ENCODE data around the gene MOB3A.

MOB3A gene

DNA sequence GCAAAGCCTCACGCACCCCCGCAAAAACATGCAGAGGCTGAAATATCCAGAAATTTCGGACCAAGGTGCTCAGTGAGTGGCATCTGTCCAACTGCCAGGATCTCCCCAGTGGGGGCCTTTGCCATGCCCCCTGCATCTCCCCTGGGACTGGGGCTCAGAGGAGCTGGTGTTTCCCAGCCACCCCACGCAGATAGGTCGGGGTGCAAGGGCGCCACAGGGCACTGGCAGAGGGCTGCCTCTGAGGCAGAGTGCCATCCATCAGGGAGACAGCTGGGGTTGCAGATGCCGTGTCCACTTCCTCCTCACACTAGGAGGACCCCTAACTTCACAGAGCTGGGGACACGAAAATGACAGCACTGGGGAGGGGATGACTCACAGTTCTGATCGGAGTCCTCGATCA is 26.9 kb upstream of the MOB3A start:
- no peak for DNase-seq

DNA sequence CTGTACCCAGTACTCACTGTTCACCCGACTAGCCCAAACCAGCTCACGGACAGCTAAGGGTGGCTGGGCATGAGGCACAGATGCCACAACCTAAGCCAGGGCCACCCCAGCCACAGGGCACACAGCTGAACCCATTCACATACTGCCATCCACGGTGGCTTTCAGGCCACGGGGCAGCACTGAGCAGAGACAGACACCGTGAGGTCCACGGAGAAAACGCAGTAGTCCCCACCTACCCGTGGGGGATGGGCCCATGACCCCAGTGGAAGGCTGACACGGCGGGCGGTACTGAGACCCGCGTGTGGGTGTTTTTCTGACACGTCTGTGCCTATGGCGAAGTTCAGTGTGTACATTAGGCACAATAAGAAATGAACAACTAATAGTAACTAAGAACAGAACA is 26.1 kb upstream of the MOB3A start:
- no peak for DNase-seq

DNA sequence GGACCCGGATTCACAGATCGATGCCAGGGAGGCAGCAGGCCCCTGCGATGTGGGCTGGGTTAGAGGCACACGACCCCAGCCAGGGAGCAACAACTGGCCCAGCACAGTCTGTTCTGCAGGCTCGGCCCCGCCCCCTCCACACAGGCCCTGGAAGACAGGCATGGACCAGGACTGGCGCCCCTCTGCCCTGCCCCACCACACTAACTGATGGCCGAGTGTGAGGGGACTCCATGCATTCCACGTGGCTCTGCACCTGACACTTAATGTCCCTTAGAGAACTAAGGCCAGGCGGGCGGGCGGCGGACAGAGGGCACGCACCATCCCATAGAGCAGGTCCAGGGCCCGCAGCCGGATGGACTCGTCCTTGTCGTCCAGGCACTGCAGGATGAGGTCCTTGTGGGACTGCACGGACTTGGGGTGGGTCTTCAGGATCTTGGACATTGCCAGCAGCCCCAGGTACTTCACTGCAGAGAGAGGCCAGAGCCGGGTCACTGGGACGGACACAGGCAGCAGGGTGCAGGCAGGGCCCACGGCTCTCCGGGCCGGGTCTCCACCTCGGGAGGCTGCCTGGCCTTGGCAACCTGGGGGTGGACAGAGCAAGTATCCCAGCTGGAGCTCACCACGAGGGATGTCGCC is 25.4 kb upstream of the MOB3A start:
- DNase-seq, result no peak

DNA sequence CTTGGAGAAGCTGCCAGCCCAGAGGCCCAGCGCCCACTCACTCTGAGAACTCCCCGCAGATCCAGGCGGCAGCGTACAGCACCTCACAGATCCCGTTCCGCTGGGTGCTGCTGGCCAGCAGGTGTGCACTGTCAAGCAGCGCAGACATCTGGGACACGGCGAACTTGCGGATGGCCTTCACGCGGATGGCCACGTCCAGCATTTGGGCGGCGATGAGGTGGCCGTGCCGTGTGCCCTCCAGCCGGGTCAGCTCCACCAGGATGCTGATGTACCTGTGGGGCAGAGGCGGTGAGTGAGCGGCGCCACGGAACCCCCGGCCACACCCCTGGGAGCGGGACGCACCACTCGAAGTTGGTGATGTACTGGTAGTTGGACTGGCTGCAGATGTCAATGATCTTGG is 24.7 kb upstream of the MOB3A start:
- no peak for DNase-seq

DNA sequence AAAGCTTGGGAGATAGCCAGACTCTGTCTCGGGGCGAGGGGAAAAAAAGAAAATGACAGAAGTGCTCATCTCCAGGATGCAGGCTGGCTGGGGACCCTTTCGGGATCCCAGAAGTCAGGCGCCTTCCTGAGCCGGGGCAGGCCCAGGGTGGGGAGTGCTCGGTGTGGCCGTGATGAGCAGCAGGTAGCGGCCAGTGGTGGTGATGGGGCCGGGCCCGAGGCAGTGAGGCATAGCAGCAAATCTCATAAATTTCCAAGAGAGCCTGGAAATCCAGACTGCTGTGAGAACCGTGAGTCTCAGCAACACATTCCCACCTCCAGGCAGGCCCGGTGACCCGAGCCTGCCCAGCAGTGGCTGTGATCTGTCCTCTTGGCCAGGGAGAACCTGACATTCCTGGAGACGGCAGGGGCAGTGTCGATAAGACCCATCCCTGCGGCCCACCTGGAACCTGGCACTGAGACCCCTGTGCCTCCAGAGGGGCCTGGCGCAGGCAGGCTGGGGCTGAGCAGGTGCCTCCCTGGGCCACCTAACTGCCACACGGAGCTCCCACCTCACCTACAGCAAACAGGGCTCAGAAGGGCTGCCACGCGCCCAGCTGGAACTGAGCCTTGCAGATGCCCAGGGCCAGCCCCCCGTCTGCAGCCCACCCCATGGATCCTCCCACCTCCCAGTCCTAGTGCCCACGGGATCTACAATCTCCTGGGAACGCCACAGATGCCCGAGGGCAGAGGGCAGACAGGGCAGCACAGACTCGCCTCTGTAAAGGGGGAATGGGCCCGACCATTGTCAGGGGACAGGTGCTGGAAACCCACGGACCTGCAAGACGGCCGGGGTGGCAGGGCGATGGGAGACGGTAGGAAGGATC is 24.0 kb upstream of the MOB3A start:
- no peak for DNase-seq

DNA sequence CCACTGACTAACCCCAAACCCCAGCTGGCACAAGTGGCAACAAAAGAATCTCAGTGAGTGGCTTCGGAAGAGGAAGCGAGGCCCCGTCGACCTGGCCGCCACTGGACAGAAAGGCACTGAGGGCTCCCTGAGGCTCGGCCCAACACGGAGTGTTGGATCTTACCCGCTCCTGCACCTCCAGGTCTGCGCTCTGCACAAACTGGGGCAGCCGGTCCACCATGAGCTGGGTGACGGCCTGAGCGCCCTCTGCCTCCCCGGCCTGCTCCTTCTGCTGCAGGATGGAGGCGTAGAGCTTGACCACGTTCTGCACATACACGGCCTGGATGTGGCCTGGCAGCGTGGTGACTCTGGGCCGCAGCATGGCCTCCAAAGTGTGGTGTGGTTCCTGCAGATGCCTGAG is 22.3 kb upstream of the MOB3A start:
- DNase-seq, result no peak

DNA sequence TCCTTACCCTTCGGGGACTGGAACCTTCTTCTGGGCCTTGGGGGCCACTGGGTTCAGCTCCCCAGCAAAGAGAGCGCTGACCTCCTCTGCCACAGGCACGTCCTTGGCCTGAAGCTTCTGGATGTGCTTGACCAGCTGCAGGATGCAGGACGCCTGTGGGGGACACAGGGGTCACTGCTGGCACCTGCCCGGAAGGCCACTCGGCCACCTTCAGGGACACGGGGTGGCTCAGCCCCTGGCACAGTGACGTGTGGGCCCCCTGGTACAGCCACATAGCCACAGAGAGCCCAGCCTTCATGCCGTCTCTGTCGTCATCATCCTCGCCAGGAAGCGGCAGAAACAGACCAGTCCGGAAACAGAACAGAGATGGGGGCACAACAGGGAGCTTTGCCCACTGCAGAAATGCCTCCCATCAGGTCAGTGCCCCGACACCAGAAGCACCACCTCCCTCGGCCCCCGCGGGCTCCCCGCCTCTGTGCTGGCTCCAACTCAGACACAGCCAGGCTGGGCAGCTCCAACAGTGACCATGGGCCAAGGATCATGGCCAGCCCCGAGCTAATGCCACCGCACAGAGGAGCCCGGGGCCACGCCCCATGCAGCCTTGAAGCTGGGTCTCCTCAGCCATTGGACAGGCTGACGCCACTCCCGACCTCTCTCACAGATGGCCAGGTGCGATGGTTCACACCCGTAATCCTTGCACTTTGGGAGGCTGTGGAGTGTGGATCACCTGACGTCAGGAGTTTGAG is 21.3 kb upstream of the MOB3A start:
- no peak for DNase-seq

DNA sequence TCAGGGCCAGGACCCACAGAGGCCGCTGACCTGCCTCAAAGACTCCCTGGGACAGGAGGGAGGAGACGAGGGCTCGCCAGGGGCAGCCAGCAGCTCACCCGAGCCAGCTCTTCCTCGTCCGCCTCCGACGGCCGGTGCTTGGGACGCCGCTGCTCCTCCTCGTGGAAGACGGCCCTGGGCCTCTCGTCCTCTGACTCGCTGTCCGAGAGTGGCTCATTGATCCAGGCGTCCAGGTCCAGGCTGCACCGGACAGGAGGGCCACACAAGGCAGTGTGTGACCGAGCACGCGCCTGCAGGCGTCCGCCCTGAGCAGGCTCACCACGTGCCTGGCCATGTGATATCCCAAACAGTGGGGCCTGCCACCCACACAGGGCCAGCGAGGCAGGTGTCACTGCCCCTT is 20.4 kb upstream of the MOB3A start:
- DNase-seq, result no peak

DNA sequence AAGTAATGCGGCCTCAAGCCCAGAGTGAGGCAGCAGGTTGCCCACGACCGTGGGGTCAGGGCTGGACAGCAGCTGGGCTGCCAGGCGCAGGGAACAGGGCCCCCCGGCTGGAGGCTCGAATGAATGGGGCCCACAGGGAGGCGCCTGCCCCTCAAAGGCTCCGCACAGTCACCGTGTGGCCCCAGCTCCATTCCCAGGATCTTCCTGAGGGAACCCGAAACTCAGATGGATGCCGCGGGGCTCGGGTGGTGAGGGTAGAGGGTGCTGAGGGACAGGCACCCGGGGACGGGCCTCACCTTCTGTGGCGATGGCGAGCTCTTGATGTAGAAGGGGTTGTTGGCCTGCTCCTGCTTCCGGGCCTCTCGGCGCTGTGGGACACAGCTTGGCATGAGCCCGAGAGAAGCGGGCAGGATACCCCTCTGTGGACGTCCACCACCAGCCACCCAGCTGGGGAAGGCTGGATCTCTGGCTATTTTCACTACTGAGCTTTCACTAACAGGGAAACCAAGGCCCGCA is 19.8 kb upstream of the MOB3A start:
- DNase-seq, result no peak

DNA sequence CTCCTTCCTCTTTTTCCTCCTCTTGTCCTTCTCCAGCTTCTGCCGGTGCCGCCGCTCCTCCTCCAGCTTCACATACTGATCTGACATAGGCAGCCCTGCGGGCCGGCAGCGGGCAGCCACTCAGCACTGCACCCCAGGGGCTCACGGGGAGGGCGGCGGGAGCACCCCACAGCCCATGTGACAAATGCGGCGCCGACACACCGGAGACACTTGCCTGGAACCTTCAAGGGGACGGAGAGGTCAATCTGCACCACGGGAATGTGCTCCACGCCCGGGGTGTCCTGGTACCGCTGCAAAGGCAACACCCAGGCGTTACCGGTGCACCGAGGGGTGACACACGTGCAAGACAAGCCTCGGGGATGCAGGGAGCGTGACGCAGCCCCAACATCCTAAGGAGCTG is 19.2 kb upstream of the MOB3A start:
- DNase-seq, result no peak

DNA sequence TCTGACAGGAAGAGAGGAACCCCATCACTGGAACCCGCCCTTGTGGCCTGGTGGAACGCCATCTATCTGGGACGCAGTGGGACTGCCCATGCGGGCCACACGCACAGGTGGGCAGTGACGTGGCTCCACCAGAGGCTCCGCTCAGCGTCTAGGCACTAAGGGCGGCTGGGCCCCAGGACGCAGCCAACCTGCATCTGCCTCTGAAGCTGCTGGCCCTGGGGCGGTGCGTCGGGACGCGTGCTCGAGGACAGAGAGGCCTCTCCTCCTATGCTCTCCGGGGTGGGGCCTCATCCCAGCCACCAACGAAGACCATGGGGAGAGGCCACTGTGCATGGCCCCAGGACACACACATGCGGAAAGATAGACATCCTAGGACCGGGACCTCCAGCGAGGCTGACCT is 18.7 kb upstream of the MOB3A start:
- DNase-seq, result no peak

DNA sequence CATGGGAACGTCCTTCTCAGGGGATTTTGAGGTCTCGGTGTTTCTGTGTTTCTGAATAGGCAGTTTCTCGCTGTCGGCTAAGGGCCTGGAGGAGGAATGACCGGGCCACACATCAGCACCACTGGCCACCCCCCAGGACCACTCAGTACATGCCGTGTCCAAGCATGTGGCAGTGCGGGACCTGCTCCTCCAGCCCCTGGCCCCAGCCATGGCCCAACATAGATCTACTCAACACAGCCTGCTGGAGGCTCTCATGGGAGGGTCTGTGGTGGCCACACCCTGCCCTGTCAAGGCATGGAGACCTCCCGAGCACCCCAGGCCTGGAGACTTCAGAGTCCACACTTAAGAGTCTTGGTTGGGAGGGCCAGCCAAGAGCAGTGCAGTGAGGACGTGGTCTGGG is 18.1 kb upstream of the MOB3A start:
- no peak for DNase-seq

DNA sequence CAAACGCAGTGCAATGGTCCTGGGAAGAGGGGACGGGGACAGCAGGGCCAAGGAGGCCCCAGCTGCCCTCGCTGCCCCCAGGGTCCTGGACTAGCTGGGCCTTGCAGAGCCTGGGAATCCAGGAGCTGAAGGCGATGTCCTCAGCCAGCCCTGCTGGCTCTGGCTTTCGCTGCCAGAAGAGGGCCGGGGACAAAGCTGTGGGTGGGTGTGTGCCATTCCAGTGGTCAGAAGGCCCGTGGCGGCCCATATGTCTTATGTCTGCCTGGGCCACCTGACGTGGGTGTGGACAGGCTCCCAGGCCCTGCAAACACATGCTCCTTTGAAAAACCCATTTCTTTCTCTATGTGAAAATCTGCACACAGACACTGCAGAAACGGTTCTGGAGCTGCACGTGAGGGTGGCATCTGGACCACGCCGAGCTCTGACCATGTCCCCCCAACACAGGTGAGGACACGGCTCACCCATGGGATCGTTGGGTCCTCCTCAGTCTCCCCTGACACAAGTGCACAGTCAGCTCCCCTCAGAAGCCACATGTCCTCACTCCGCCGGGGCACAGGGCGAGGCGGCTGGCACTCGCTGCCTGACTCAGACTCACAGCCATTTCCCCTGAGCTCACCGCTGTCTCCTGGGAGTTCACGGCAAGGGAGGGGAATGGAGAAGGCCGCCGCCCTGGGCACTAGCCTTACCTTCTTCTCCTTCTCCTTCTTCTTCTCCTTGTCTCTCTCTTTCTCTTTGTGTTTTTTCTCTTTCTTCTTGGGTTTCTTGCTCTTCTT is 17.5 kb upstream of the MOB3A start:
- no peak for DNase-seq

DNA sequence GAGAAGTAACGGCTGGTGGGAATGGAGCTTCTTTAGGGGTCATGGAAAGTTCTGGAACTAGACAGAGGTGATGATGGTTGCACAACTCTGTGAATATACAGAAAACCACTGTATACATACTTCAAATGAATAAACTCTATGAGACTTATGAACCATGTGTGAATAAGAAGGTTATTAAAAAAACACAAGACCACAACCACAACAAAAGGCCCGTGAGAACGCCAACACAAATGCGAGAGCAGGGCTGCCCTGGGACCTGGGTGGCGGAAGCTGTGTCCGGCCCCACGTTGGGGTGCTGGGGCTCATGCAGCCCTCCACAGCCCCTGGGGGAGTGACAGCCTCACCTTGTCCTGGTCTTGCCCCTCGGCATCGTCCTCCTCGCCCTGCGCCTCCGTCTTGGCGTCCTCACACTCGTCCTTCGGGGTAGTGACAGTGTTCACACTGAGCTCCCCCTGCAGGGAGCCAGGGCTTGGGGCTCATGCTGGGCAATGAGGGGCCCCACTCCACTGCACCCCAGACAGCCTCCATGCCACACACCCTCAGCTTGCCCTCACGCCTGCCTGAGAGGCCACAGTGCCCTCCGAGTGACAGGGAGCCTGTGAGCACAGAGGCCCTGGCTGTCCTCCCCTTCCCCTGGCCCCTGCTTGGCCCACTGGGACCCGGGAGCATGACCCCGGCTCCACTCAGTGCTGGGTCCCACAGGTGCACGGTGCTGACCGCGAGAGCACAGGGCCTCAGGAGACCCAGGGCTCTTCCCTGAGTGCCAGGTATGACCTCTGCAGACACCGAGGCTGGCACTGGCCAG is 16.6 kb upstream of the MOB3A start:
- no peak for DNase-seq

DNA sequence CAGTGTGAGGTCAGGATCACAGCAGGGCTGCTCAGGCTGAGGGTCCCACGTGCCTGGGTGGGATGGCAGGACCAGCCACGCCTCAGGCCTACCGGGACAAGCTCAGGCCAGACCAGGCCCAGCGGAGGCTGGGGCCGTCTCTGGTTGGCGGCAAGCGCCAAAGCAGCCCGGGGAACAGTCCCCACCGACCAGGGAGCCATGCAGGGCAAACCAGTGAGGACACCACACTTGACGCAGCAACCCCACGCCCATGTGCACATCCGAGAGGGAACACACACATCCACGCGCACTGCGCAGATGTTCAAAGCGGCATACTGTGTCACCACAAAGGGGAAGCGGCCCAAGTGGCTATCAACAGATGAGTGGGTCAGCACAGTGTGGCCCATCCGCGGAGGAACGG is 15.8 kb upstream of the MOB3A start:
- DNase-seq, result no peak

DNA sequence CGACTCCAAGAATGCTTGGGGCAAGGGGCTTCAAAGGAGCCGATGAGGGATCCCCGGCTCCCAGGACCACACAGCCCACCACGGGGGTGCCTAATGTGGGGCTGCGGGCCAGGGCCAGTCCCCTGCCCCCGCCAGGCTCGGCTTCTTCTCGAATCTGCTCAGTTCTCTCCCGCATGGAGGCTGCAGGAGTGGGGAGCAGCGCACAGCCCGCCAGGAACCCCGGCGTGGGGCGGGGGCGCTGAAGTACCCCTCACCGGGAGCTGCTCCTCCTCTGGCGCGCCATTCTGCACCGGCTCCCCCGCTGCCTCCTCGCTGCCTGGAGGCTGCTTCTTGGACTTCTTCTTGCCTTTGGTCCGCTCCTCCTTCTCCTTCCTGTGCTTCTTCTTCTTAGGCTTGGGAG is 15.3 kb upstream of the MOB3A start:
- DNase-seq, result no peak

DNA sequence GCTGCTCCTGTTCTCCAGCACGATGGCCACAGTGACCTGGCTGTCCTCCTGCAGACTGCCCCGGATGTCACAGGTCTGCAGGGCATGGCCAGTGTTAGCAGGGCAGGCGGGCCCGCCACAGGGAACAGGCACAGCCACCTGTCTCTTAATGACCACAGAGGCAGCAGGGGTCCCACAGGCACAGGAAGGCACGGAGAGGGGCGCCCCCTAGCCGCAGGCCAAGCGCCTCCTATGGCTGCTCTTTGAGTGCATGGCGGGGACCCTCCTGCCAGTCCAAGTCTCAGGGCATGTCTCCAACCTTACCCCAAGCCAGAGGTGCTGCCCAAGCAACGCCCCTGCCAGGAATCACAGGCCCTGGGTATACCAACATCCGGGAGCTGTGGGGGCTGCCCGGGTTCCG is 14.7 kb upstream of the MOB3A start:
- DNase-seq, result no peak

DNA sequence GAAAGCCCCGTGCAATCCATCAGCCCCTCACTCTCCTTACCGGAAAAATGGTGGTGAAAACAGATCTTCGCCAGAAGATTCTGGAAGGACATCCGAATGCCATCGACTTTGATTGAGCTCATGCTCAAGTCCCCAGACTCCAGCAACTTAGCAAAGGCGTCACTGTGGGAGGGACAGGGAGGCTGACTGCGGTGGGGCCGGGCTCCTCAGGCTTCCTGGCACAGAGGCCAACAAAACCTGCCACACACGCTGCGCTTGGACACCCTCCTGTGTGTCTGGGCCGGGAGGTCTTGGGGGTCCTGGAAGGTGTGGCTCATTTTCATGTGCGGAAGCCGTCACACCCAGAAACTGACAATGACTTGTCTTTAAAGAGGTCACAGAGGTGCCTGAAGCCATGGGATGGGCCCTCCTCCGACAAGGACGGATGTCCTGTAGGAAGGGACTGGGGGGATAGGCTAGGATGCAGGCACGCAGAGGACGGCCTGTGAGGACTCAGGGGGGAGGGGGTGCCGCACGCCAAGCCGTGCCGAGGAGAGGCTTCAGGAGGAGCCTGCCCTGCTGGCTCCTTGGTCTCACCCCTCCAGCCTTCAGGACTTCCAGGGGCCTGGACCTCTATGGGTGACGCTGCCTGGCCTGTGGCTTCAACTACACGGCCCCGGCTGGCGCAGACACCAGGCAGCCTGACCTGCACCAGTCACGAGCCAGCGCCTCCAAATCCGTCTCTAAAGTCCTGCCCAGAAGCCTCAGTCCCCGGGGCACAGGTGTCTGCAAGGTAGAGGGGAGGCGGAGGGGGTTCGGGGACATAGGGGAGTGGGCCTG is 13.1 kb upstream of the MOB3A start:
- no peak for DNase-seq

DNA sequence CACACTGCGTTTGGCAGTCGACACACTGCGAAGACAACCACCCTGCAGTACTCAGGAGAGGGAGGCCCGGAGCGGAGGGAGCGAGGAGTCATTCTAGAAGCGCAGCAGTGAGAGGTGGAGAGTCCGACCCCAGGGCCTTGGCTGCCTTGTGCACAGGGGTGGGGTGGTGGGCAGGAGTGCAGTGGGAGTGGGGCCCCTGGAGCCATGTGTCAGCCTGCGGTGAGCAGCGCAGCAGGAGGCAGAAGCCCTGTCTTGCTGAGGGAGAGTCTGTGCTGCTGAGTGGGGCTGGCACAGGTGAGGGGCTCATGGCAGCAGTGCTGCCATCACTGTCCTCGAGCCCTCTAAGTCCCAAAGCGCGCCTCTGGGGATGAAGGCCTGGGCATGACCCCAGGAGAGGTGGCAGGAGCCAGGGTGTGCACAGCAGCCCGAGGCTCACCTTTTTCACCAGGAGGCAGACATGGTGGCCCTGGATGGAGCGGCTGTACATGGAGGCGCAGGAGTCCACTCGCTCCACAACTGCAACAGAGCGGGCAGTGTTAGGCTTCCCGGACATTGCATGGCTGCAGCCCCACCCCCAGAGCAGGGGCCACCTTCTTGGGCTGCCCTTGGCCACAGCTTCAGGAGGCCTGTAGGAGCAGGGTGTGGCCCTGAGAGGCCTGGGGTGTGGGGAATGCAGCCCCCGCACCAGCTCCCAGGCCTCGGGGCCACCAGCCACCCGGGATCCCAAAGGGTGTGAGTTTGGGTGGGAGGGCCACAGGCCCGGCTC is 12.3 kb upstream of the MOB3A start:
- DNase-seq, result no peak

DNA sequence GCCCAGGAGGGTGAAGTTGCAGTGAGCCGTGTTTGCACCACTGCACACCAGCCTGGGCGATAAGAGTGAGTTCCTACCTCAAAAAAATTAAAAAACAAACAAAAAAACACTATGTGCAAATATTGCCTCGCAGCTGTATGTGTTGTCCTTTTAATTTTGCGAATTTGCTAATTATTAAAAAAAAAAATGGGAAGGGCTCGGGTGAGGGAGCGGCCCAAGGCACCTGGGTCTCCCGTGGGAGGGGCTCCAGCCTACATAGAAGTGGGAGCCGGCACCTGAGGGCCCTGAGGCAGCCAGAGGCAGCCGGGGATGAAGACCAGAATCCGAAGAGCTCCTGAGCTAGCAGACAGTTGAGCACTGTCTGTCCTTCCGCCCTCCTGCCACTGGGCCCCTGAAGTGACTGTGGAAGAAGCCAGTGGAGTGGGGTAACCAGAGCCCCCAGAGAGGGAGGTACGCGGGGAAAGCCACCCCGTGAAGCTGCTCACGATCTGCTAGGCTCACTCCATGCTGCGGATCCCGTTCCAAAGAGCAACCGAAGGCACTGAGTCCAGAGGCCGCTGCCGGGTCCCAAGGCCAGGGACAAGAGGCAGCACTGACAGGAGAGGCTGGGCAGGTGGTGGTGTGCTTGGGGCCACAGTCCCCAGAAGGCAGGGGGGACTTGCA is 7.0 kb upstream of the MOB3A start:
- DNase-seq, result no peak
